Activated CD8-positive, alpha-beta T cell treated with anti-CD3 and anti-CD28 coated beads for 36 hours (primary cell): Measurements from ENCODE around the gene SYF2. TPM values are rescaled to one million over a fixed set of nuclear protein-coding genes. Genes with fewer than 3 reads are reported as not detected.

Experiments used
- ATAC-seq: fragments of 200-7000 bp; cut with Tn5 transposase; one replicate; pipeline ENCODE4 v1.10.0; 2021; ENCODE audit warnings: mild to moderate bottlenecking, moderate library complexity
- CTCF ChIA-PET: fragments of 350-600 bp; sonication (Branson Sonifier 250); formaldehyde crosslinking; loops from one replicate; lab custom pipeline; 2021; ENCODE audit warnings: antibody characterized with exemption; lab: Charles Lee
- POLR2A ChIA-PET: fragments of 350-600 bp; sonication (Branson Sonifier 250); formaldehyde crosslinking; loops from one replicate; lab custom pipeline; 2021; ENCODE audit warnings: antibody characterized with exemption; lab: Charles Lee
- DNase-seq: peaks from one replicate; pipeline ENCODE4 v3.0.0-alpha.2; 2020
- H3K27ac Mint-ChIP-seq: one replicate; pipeline ENCODE4 v1.8.0; 2021; ENCODE audit warnings: mild to moderate bottlenecking, mixed read lengths
- H3K27me3 Mint-ChIP-seq: one replicate; pipeline ENCODE4 v1.8.0; 2021; ENCODE audit warnings: mixed read lengths
- H3K36me3 Mint-ChIP-seq: one replicate; pipeline ENCODE4 v1.8.0; 2021; ENCODE audit warnings: low read depth, mixed read lengths
- H3K4me1 Mint-ChIP-seq: one replicate; pipeline ENCODE4 v1.8.0; 2021; ENCODE audit warnings: low read depth, mixed read lengths
- H3K4me3 Mint-ChIP-seq: one replicate; pipeline ENCODE4 v1.8.0; 2021; ENCODE audit warnings: mild to moderate bottlenecking, moderate library complexity, mixed read lengths
- H3K9me3 Mint-ChIP-seq: one replicate; pipeline ENCODE4 v1.8.0; 2021; ENCODE audit warnings: mixed read lengths
- CTCF ChIP-seq: fragments of 200-600 bp; IDR thresholded peaks from one replicate; pipeline ENCODE4 v1.8.0; 2022; ENCODE audit warnings: antibody characterized with exemption, mild to moderate bottlenecking
- intact Hi-C: fragments of 100-400 bp; cut with micrococcal nuclease; formaldehyde crosslinking; loops from one replicate; pipeline ENCODE4 v1.10.0; 2022
- total RNA-seq, 2 experiments: library from RNA; stranded (reverse); gene quantifications; one replicate each; pipeline ENCODE4 v1.2.3, GENCODE V29; 2021

Gene SYF2
- total RNA-seq, 2 experiments from 2014 or later = 35.7 to 39.6 TPM

- ChIA-PET CTCF (interaction anchor here (0.6 to 3.1 kb wide), 3 partner anchors 17 to 102 kb away, joined by 3 to 14 read pairs (median 3); no protein-coding TSS in a partner anchor), POLR2A (interaction anchor here (1.1 to 1.2 kb wide), 2 partner anchors 11 to 17 kb away, joined by 3 to 5 read pairs; no protein-coding TSS in a partner anchor)
- H3K27me3 Mint-ChIP-seq = no peaks in the 10 kb centered on the region
- DNase-seq = no peak
- no peak for ATAC-seq
- no peak for TF ChIP-seq CTCF
- intact Hi-C loops = no loop called here
- no peaks in the 10 kb centered on the region for H3K9me3 Mint-ChIP-seq
- no peak overlapping the region for H3K27ac Mint-ChIP-seq
- peaks cover 3% of the 10 kb centered on the region for H3K4me1 Mint-ChIP-seq
- H3K4me3 Mint-ChIP-seq = no peak overlapping the region
- peaks cover 35% of the 10 kb centered on the region for H3K36me3 Mint-ChIP-seq
Observed at GRCh38 chr1:25222606-25223005, 9.7 kb downstream of the SYF2 start.

DNA sequence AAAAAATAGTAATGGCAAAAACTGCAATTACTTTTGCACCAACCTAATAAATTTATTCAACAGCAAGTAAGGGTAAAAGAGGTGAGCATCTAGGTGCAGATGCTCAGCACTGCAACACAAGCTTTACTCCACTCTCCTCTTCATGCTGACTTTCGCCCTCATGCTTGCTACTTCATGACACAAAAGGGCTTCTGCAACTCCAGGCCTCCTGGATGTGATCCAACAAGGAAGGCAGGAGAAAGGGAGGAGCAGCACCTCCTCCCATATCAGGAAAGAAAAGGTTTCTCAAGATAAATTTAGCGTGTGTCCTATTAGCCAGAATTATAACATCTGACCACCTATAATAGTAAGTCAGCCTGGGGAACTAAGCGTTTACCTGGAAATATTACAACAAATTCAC lies 11.6 kb downstream of the SYF2 start:
- Mint-ChIP-seq H3K4me3 (no peak overlapping the region), H3K4me1 (no peaks in the 10 kb centered on the region), H3K36me3 (peaks cover 24% of the 10 kb centered on the region), H3K27me3 (no peaks in the 10 kb centered on the region), H3K27ac (no peak overlapping the region), H3K9me3 (no peaks in the 10 kb centered on the region)
- no peak for TF ChIP-seq CTCF
- ChIA-PET POLR2A (interaction anchor here (3.5 kb wide), 1 partner anchor 12 kb away, joined by 18 read pairs; the partner anchor contains the start of gene SYF2), CTCF (interaction anchor here (0.7 kb wide), 1 partner anchor 396 kb away, joined by 3 read pairs; no protein-coding TSS in a partner anchor)
- intact Hi-C loops = no loop called here
- DNase-seq = no peak
- ATAC-seq = no peak

GRCh38 chr1:25219661-25220251 lies 12.5 kb downstream of the SYF2 start:
- no peak for ATAC-seq
- Mint-ChIP-seq H3K4me1 (no peaks in the 10 kb centered on the region), H3K36me3 (peaks cover 21% of the 10 kb centered on the region), H3K9me3 (no peaks in the 10 kb centered on the region), H3K27me3 (no peaks in the 10 kb centered on the region), H3K27ac (no peak overlapping the region), H3K4me3 (no peak overlapping the region)
- intact Hi-C loops = no loop called here
- POLR2A ChIA-PET = interaction anchor here (0.6 to 3.5 kb wide), 2 partner anchors 12 to 22 kb away, joined by 3 to 18 read pairs; partner anchors contain the start of gene SYF2
- CTCF ChIA-PET = interaction anchor here (0.6 to 0.7 kb wide), 3 partner anchors 120 to 395 kb away, joined by 3 read pairs; no protein-coding TSS in a partner anchor
- DNase-seq = no peak
- no peak for TF ChIP-seq CTCF

- DNase-seq (no peak), ATAC-seq (no peak)
- ChIA-PET CTCF (interaction anchor here (5.9 kb wide), 1 partner anchor 13 kb away, joined by 30 read pairs; no protein-coding TSS in a partner anchor), POLR2A (interaction anchor here (3.5 kb wide), 1 partner anchor 15 kb away, joined by 18 read pairs; the partner anchor contains the start of gene SYF2)
- Mint-ChIP-seq H3K4me1 (no peaks in the 10 kb centered on the region), H3K27me3 (no peaks in the 10 kb centered on the region), H3K36me3 (peaks cover 10% of the 10 kb centered on the region), H3K9me3 (no peaks in the 10 kb centered on the region), H3K4me3 (no peak overlapping the region), H3K27ac (no peak overlapping the region)
- intact Hi-C loops = no loop called here
- TF ChIP-seq CTCF = no peak
Observed at GRCh38 chr1:25217598-25218232, 14.6 kb downstream of the SYF2 start.

DNA sequence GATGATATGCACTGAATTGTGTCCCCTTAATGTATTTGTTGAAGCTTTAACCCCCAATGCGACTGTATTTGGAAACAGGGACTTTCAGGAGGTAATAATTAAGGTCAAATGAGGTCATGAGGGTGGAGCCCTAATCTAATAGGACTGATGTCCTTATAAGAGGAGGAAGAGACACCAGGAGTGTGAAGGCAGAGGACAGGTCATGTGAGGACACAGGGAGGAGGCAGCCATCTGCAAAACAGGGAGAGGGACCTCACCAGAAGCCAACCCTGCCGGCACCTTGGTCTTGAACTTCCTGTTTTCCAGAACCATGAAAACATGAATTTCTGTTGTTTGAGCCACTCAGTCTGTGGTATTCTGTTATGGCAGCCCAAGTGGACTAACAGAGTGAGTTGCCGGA lies 15.3 kb downstream of the SYF2 start:
- ATAC-seq = no peak

More for the DNA sequence above, 15.3 kb downstream of the SYF2 start:
- no peak for TF ChIP-seq CTCF
- DNase-seq = no peak
- Mint-ChIP-seq H3K27me3 (no peaks in the 10 kb centered on the region), H3K4me1 (no peaks in the 10 kb centered on the region), H3K27ac (no peak overlapping the region), H3K9me3 (no peaks in the 10 kb centered on the region), H3K36me3 (peaks cover 8% of the 10 kb centered on the region), H3K4me3 (no peak overlapping the region)
- CTCF ChIA-PET = interaction anchor here (5.9 kb wide), 1 partner anchor 12 kb away, joined by 30 read pairs; no protein-coding TSS in a partner anchor
- intact Hi-C loops = no loop called here
- POLR2A ChIA-PET = no interaction called here
